ENCODE data around the gene FEZ2.

Gene FEZ2

DNA sequence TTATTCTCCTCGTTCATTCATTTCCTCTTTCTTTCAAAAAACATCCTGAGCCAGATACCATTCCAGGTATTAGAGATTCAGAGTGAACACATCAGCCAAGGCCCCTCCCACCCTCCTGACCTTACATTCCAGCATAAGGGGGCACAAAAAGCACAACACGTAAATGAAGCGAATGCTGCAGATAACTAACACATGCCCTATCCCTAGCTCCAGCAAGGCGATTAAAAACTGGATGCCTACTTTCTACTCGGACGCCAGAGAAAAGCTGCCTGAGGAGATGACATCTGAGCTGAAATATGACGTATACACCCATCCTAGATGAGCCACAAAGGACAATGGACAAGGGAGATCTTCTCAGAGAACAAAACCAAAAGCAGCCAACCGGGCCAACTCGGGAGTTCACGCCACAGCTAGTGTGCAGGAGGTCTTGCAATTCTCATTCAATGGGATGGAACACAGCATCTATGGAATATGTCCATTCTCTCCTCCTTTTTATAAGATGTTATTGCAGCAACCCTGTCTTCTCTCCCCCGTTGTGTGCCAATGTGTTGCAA, 33.5 kb downstream of the FEZ2 start:
- TF ChIP-seq, protein P1, sequence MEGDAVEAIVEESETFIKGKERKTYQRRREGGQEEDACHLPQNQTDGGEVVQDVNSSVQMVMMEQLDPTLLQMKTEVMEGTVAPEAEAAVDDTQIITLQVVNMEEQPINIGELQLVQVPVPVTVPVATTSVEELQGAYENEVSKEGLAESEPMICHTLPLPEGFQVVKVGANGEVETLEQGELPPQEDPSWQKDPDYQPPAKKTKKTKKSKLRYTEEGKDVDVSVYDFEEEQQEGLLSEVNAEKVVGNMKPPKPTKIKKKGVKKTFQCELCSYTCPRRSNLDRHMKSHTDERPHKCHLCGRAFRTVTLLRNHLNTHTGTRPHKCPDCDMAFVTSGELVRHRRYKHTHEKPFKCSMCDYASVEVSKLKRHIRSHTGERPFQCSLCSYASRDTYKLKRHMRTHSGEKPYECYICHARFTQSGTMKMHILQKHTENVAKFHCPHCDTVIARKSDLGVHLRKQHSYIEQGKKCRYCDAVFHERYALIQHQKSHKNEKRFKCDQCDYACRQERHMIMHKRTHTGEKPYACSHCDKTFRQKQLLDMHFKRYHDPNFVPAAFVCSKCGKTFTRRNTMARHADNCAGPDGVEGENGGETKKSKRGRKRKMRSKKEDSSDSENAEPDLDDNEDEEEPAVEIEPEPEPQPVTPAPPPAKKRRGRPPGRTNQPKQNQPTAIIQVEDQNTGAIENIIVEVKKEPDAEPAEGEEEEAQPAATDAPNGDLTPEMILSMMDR (IDR thresholded peaks at IDR 0.05; ENCODE audit: borderline replicate concordance, insufficient read depth, low read depth, low read length), result no peak

DNA sequence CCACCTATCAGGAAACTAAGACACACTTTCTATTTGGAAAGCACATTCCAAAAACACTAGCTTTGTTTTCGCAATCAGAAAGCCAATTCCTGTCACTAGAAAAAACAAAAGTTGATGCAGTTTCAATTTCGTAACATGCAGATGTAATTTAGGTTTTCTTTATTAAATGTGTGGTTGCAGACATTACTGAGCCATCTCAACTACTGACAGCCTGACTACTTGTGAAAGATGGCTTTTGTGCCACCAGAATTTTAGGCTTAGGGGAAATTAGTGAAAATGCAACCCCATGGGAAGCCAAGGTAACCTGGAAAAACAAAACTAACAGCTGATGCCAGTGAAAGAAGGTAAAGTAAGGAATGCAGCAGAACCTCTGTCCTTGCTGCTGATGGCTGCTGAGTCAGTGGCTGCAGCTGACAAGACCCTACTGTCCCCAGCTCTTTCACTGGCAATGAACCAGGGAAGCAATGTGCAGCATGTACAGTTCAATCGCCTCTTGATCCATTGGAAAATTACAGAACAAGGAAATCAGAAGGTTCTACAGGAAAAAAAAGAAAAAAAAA, 34.9 kb downstream of the FEZ2 start:
- TF ChIP-seq, protein P1 (IDR thresholded peaks at IDR 0.05; ENCODE audit: borderline replicate concordance, insufficient read depth, low read depth, low read length), result no peak
- H3K4me3 ChIP-seq (ENCODE audit: low read depth, low read length), result no peak overlapping the region

More for the DNA sequence above, 33.5 kb downstream of the FEZ2 start:
- H3K4me3 ChIP-seq (ENCODE audit: low read depth, low read length), result no peak overlapping the region

DNA sequence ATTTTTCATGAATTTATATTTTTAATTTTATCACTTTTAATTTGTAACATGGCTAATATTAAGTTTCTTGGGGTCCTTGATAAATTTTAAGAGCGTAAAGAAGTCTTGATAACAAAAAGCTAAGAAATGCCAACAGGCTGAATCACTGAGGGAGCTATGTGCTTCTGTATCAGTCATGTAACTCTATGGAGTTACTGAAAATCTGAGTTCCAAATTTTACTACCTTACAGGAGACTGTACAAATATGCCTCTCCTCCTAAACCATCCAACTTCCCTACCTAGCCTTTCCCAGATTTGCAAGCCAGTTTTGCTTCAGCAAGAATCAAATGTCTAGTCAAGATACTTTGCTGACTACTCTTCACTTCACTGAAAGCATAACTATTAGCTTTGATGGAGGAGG, 35.7 kb downstream of the FEZ2 start:
- no peak overlapping the region for H3K4me3 ChIP-seq (ENCODE audit: low read depth, low read length)
- TF ChIP-seq, protein P1 (IDR thresholded peaks at IDR 0.05; ENCODE audit: borderline replicate concordance, insufficient read depth, low read depth, low read length), result no peak

DNA sequence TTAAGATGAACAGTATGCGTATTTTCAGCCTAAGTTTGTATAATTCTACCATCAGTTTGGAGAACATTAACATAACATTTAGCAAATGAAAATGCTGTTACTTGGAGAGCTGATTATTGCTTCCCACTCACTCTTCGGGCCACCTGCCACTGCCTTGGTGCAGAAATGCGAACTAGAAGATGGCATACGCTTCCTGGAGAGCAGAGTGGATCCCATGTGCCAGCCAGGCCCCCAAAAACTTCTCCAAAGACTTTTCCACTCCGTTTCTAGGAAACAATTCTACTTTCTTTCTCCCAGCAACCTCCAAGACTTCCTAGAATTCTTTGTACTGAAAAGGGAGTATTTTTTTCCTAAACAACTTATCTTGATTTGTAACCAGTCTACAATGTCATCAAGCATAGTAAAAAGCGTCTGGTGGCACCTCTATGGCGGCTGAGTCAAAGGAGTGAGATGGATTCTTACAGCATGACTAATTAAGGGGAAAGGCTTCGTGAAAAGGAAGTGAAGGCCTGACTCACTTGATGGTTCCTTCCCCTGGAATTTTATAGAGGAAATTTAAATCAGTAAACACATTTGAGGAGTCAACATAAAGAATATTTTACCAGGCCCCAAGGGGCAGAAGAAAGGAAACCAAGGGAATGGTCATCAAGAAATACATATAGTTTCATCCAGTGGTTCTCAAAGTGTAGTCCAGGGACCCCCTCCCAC, 36.6 kb downstream of the FEZ2 start:
- H3K4me3 ChIP-seq (ENCODE audit: low read depth, low read length), result no peak overlapping the region
- TF ChIP-seq, protein P1 (IDR thresholded peaks at IDR 0.05; ENCODE audit: borderline replicate concordance, insufficient read depth, low read depth, low read length), result no peak

DNA sequence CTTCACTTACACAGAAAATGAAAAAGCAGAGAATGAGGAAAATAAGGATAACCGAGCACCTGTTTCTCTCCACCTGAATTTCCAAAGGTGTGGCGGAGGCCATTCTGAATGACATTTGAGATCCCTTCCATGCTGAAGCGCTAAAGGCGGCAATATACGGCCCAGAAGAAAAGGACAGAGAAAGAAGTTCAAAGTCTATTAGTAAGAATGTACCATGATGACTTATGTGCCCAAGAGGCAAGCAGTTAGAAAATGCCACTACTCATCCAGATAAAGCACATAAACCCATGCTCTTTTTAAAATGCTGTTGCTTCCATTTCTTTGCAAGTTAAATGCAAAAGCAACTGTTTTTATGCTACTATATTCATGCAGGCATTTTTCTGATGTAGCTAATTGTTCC, 37.2 kb downstream of the FEZ2 start:
- TF ChIP-seq, protein P1 (IDR thresholded peaks at IDR 0.05; ENCODE audit: borderline replicate concordance, insufficient read depth, low read depth, low read length), result no peak
- H3K4me3 ChIP-seq (ENCODE audit: low read depth, low read length), result no peak overlapping the region

DNA sequence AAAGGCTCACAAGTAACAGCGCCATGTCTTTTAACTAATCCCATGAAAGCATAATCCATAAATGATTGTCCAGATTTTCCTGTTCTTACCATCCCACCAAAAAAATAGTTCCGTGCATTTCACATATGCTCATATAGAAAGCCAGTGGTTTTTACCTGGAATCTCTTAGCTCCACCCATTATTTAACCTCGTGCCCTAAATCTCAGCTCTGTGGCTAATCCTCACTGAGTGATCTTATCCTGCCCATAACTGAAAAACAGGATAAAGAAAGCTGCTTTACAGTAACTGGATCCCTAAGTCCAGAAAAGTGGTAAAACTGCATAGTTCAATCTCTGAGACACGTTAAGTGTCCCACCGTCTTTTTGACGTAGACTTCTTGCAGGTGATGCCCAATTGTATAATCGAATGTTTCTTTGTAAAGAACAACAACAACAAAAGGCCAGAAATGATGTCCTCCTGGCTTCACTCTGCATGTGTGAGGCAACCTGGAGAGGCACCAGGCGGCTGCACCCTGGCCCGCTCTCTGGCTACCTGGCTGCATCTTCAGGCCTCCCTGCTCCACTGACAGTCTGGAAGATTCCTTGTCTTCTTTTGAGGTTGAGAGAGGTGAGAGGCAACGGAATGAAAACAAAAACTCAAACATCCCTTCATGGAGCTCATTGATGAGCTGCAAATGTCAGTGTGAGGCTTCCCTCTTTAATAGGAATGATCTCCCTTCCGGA, 38.6 kb downstream of the FEZ2 start:
- H3K4me3 ChIP-seq (ENCODE audit: low read depth, low read length), result no peak overlapping the region
- TF ChIP-seq, protein P1 (IDR thresholded peaks at IDR 0.05; ENCODE audit: borderline replicate concordance, insufficient read depth, low read depth, low read length), result no peak
